ENCODE data around the gene CCDC141.
"Not testable (repeated sequence)": the region's sequence is repeated elsewhere in the genome, so short reads cannot be mapped to it uniquely, and the experiment has no call there.

DNA sequence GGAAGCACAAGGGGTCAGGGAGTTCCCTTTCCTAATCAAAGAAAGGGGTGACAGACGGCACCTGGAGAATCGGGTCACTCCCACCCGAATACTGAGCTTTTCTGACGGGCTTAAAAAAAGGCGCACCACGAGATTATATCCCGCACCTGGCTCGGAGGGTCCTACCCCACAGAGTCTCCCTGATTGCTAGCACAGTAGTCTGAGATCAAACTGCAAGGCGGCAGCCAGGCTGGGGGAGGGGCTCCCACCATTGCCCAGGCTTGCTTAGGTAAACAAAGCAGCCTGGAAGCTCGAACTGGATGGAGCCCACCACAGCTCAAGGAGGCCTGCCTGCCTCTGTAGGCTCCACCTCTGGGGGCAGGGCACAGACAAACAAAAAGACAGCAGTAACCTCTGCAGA, 67.3 kb downstream of the CCDC141 start:
- TF ChIP-seq, protein P1, sequence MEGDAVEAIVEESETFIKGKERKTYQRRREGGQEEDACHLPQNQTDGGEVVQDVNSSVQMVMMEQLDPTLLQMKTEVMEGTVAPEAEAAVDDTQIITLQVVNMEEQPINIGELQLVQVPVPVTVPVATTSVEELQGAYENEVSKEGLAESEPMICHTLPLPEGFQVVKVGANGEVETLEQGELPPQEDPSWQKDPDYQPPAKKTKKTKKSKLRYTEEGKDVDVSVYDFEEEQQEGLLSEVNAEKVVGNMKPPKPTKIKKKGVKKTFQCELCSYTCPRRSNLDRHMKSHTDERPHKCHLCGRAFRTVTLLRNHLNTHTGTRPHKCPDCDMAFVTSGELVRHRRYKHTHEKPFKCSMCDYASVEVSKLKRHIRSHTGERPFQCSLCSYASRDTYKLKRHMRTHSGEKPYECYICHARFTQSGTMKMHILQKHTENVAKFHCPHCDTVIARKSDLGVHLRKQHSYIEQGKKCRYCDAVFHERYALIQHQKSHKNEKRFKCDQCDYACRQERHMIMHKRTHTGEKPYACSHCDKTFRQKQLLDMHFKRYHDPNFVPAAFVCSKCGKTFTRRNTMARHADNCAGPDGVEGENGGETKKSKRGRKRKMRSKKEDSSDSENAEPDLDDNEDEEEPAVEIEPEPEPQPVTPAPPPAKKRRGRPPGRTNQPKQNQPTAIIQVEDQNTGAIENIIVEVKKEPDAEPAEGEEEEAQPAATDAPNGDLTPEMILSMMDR (IDR thresholded peaks at IDR 0.05; ENCODE audit: low read length), result not testable (repeated sequence)
- TF ChIP-seq EZH2 (optimal IDR thresholded peaks at IDR 0.05; ENCODE audit: low read depth, low read length), result not testable (repeated sequence)

Measured in MM.1S (cell line).